ENCODE data around the gene MIB1. TPM values are rescaled to one million over a fixed set of nuclear protein-coding genes. Genes with fewer than 3 reads are reported as not detected.

MIB1 gene
- total and polyA plus RNA-seq, 10 of the 15 experiments (the other 5 are each of a cell fraction or from before 2014, with no cell fraction given) = 2.3 to 27.5 (median 10.4) TPM

DNA sequence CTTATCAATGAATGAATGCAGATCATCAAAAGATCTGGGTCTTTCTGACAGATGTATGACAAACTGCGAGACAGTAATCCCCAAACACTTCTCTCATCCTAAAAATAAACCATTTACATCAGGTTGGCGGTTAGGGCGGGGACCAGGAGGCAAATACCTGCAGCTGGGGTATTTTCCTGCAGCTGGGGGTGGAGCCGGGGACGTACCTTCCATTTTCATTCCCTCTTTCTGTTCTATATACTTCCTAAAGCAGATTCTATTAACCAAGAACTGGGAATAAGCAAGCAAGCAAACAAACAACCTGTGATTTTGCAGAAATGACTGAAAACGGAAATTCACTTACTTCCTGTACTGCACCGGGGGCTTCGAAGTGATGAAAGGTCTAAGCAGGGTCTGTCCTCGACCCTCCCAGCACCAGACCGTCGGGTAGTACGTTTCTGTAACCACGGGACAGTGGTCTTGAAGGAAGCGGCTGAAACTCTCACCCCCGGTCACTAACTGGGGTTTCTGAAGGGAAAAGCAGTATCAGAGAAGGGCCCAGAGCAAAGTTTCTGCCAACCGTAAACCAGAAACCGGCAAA, 37.3 kb upstream of the MIB1 start (continued):
- TF ChIP-seq, protein P1, sequence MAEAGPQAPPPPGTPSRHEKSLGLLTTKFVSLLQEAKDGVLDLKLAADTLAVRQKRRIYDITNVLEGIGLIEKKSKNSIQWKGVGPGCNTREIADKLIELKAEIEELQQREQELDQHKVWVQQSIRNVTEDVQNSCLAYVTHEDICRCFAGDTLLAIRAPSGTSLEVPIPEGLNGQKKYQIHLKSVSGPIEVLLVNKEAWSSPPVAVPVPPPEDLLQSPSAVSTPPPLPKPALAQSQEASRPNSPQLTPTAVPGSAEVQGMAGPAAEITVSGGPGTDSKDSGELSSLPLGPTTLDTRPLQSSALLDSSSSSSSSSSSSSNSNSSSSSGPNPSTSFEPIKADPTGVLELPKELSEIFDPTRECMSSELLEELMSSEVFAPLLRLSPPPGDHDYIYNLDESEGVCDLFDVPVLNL (IDR thresholded peaks at IDR 0.05; ENCODE audit: low read depth, low read length) = no peak
- TF ChIP-seq EGR1 (IDR thresholded peaks at IDR 0.05; ENCODE audit: borderline replicate concordance in 1 of 2, low read depth in 2 of 2, low read length in 2 of 2) (no peak), KLF5 (IDR thresholded peaks at IDR 0.05; ENCODE audit: partially characterized antibody) (no peak), EED (IDR thresholded peaks at IDR 0.05; ENCODE audit: low read depth) (no peak), RCOR1 (conservative IDR thresholded peaks at IDR 0.05; ENCODE audit: low read depth, low read length) (no peak), SMAD1 (IDR thresholded peaks at IDR 0.05; ENCODE audit: low read depth, partially characterized antibody) (no peak)
- TF ChIP-seq, protein P2, sequence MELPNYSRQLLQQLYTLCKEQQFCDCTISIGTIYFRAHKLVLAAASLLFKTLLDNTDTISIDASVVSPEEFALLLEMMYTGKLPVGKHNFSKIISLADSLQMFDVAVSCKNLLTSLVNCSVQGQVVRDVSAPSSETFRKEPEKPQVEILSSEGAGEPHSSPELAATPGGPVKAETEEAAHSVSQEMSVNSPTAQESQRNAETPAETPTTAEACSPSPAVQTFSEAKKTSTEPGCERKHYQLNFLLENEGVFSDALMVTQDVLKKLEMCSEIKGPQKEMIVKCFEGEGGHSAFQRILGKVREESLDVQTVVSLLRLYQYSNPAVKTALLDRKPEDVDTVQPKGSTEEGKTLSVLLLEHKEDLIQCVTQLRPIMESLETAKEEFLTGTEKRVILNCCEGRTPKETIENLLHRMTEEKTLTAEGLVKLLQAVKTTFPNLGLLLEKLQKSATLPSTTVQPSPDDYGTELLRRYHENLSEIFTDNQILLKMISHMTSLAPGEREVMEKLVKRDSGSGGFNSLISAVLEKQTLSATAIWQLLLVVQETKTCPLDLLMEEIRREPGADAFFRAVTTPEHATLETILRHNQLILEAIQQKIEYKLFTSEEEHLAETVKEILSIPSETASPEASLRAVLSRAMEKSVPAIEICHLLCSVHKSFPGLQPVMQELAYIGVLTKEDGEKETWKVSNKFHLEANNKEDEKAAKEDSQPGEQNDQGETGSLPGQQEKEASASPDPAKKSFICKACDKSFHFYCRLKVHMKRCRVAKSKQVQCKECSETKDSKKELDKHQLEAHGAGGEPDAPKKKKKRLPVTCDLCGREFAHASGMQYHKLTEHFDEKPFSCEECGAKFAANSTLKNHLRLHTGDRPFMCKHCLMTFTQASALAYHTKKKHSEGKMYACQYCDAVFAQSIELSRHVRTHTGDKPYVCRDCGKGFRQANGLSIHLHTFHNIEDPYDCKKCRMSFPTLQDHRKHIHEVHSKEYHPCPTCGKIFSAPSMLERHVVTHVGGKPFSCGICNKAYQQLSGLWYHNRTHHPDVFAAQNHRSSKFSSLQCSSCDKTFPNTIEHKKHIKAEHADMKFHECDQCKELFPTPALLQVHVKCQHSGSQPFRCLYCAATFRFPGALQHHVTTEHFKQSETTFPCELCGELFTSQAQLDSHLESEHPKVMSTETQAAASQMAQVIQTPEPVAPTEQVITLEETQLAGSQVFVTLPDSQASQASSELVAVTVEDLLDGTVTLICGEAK (IDR thresholded peaks at IDR 0.05; ENCODE audit: borderline replicate concordance) = 0 out of 2 replicates have a peak, but pooled peaks have one; percentile 17
